ENCODE data around the gene GFAP.

DNA sequence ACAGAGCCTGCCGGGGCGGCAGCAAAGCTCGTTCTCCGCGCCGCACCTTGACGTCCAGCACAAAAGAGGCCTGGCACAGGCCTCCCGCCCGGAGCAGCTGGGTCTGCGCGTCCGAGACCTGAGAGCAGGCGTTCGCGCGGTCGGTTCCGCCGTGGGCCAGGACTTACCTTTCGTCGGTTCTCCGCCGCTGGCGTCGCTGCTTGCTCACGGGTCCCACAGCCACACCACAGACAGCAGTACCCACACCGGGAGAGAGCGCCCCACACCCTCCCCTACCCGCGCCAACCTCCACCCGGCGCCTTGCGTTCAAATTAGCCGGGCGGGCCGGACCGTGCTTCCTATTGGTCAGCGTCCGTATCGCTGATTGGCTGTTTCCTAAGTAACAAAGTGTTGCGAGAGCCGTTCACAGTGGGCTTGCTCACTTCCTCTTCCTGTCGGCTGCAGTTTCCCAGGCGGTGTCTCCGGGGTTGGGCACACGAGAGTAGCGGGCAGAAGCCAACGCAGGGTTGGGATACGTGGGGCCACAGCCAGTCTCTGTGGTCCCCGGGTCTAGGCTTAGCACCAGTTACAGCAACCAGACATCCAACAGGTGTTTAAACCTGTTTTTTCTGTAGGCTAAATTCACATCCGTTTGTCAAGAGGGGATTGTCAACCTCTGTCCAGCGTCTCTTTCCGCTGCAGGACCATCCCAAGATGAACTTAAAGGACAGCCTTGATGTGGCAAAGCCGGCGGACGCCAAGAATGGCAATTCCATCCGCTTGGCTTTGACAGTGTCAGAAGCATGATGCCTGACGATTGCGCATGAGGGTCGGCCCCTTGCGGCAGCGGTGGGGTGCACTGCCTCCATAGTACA lies 32.4 kb upstream of the GFAP start, which contains the start of gene KIF18B:
- peak; percentile 85 to 90 (median 87) for TF ChIP-seq POLR2AphosphoS5 (IDR thresholded peaks at IDR 0.05)
- TF ChIP-seq CTCF (IDR thresholded peaks at IDR 0.05) = no peak
- peak; percentile 52 to 64 for TF ChIP-seq POLR2A (IDR thresholded peaks at IDR 0.05)
